ENCODE data around the gene OR2T3. TPM values are rescaled to one million over a fixed set of nuclear protein-coding genes. Genes with fewer than 3 reads are reported as not detected.
"Not testable (repeated sequence)": the region's sequence is repeated elsewhere in the genome, so short reads cannot be mapped to it uniquely, and the experiment has no call there.

OR2T3 gene
- total RNA-seq, 1 donor from 2014 or later, result not detected

GRCh38 chr1:248471154-248471553 lies 2.0 kb upstream of the OR2T3 start:
- DNase-seq (ENCODE audit: low spot score), result no peak

GRCh38 chr1:248472111-248472510 lies 1.0 kb upstream of the OR2T3 start:
- DNase-seq (ENCODE audit: low spot score), result not testable (repeated sequence)

- not testable (repeated sequence) for DNase-seq (ENCODE audit: low spot score)
Observed at GRCh38 chr1:248475660-248476059, 2.5 kb downstream of the OR2T3 start.

DNA sequence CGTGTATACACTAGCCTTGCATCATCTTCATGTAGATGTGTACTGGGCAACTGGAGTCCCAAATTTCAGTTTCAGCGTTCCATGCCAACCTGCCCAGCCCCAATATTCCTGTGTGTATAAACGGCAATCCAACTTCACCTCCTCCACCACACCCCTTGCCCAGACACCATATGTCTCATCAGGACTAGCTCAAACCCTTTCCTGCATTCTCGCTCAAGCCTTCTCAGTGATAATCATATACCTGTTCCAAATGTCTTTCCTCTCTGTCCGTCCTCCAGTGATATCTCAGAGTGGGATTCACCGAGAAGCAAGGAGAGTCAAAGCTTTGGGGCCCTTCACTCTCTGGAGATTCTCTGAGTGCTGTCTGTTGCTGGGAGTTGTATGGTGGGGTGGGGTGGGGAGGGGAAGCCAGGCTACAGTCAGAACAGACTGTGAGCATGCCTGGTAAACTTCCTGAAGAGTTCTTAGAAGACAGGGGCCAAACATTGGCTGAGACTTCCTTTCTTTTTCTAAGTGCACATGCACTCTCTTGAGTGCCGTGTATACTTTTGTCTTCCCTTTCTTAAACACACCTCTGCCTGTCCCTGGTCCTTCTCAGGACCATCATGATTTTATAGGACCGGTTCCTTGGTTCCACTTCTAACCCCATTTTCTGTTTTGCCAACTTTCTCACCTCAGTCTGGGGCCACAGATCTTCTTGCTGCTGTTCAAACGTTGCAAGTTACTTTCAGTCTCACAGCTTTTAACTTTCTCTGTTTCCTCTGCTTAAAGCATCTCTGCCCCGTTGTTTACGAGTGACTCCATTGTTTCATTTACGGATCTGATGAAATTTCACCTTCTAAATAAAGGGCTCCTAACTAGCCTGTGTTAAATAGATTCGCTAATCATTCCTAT lies 8.8 kb downstream of the OR2T3 start:
- not testable (repeated sequence) for DNase-seq (ENCODE audit: low spot score)

DNA sequence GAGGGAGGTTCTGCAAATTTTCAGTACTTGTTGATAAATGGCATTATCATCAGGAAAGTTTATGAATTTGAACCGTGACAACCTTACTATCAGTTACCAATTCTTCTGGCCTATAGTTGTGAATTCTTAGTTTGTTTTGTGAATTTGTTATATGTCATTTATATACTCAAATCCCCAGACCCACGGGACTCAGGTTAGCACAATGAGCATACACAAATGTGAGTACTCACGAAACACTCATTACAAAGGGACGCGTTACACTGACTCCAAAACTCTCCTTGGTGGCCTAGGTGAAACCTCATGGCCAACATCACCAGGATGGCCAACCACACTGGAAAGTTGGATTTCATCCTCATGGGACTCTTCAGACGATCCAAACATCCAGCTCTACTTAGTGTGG lies 15.1 kb downstream of the OR2T3 start, which contains the start of gene OR2T5:
TSS of gene OR2T5 (plus strand) at position 301 of the 400 bp plus-strand sequence. CDS start at position 301, 0 bp downstream.
- DNase-seq (ENCODE audit: low spot score), result not testable (repeated sequence)

DNA sequence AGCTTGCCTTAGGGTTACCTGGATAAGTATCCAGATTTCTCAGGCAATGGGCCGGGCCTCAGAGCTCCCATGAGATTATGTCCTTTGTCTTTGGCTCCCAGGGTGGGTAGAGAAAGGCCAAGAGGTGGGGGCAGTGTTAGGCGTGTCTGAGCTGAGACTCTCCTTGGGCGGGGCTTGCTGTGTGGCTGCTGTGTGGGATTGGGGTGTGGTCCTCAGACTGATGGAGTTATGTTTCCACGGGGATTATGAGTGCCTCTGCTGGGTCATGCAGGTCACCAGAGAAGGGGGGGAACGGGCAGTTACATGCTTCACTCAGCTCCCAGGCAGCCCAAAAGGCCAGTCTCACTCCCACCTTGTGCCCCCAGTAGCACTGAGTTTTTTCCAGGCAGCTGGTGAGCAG lies 23.5 kb downstream of the OR2T3 start:
- not testable (repeated sequence) for DNase-seq (ENCODE audit: low spot score)

DNA sequence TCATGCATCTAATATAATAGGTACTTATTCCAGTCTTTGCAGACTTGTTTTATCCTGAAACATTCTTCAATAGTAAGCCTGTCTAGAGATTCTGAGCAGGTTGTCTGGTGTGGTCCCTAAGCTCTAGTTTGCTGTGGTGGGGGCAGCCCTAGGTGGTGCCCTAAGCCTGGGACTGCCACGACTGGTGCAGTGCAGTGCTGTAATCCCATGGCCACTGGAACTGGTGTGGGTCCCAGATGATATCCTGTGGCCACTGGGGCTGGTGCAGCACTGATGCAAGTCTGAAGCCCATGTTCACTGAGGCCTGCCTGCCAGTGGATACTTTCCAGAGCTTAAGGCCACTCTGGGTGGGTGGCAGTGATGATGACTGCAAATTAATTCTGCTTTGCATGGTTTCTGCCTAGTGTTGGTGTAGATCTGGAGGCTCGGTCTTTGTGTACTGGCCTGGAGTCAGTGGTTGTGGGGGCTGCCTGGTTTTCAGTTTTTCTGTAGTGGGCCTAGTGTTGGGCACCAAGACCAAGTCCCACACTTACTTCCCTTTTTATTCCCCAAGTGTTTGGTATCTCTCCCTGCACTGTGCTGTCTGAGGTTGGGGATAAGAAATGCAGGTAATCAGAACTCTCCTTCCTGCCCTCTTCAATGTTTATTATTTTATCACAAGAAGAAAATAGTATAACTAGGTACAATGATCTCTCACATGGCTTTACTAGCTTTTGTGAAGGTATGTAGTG lies 27.3 kb downstream of the OR2T3 start:
- DNase-seq (ENCODE audit: low spot score), result not testable (repeated sequence)

DNA sequence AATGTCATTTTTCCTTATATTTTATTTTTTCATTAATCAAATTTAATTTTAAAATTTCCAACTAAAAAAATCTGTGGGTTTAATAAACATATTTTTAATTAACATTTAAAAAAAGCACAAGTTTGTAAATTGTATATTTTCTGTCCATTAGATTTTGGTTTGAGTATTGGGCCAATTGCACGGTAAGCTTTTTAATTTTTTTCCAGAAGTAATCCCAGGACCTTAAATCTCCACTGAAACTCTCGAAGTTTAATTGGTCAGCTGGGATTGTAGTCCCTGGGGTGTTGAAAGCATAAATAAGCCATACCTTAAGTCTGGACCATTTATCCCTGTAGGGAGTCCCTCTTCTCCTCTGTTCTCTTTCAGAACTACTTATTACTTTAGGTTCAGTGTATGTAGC lies 34.6 kb downstream of the OR2T3 start, which contains the start of gene OR2G6:
TSS of gene OR2G6 (plus strand) at position 301 of the 400 bp plus-strand sequence. CDS start 13,574 bp downstream, outside the sequence.
- not testable (repeated sequence) for DNase-seq (ENCODE audit: low spot score)

DNA sequence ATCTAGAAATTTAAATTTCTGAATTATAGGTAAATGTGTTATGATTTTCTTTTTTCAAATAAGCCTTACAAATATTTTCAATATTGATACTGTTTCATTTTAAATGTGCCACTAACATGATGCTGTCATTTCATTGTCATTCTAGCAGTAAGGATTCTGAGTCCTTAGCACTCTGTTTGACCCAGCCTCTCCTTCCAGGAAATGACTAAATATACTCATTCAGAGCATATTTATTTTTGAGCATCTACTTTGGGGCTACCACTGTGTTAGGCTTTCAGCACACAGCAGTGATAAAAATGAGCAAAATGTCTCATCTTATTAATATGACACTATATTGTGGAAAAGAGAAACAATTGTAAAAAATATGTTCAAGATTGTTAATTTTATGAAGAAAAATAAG lies 37.1 kb downstream of the OR2T3 start:
- not testable (repeated sequence) for DNase-seq (ENCODE audit: low spot score)

DNA sequence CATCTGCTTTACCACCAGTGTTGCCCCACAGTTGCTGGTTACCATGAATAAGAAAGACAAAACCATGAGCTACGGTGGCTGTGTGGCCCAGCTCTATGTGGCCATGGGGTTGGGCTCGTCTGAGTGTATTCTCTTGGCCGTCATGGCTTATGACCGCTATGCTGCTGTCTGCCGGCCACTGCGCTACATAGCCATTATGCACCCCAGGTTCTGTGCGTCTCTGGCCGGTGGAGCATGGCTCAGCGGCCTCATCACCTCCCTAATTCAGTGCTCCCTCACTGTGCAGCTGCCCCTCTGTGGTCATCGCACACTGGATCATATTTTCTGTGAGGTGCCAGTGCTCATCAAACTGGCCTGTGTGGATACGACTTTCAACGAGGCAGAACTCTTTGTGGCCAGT lies 48.7 kb downstream of the OR2T3 start:
- DNase-seq (ENCODE audit: low spot score), result no peak

Other genes starting within 250 kb of the OR2T3 start
- 5.5 TPM for gene OR2M4, start 241.9 kb upstream of the OR2T3 start, total RNA-seq (ENCODE audit: insufficient read depth, low replicate concordance)
- gene OR2T33, start 195.4 kb upstream of the OR2T3 start, total RNA-seq (ENCODE audit: insufficient read depth, low replicate concordance), result 2.6 TPM
- gene OR2T12, start 169.9 kb upstream of the OR2T3 start, total RNA-seq (ENCODE audit: insufficient read depth, low replicate concordance), result 6.7 TPM
- 3.4 TPM for gene OR2M7, start 148.8 kb upstream of the OR2T3 start, total RNA-seq (ENCODE audit: insufficient read depth, low replicate concordance)
- gene OR14C36, start 124.6 kb upstream of the OR2T3 start, total RNA-seq (ENCODE audit: insufficient read depth, low replicate concordance), result not detected
- gene OR2T4, start 111.7 kb upstream of the OR2T3 start, total RNA-seq (ENCODE audit: insufficient read depth, low replicate concordance), result not detected
- 1.9 TPM for gene OR2T6, start 97.6 kb upstream of the OR2T3 start, total RNA-seq (ENCODE audit: insufficient read depth, low replicate concordance)
- gene OR2T1, start 70.3 kb upstream of the OR2T3 start, total RNA-seq (ENCODE audit: insufficient read depth, low replicate concordance), result 1.4 TPM
- gene OR2T2, start 27.7 kb upstream of the OR2T3 start, total RNA-seq (ENCODE audit: insufficient read depth, low replicate concordance), result not detected
- gene OR2T5, start 15.2 kb downstream of the OR2T3 start, total RNA-seq (ENCODE audit: insufficient read depth, low replicate concordance), result not detected
- gene OR2G6, start 34.7 kb downstream of the OR2T3 start, total RNA-seq (ENCODE audit: insufficient read depth, low replicate concordance), result 2.2 TPM
- 10.8 TPM for gene OR2T29, start 89.4 kb downstream of the OR2T3 start, total RNA-seq (ENCODE audit: insufficient read depth, low replicate concordance)
- not detected for gene OR2T34, start 101.4 kb downstream of the OR2T3 start, total RNA-seq (ENCODE audit: insufficient read depth, low replicate concordance)
- 0.72 TPM for gene OR2T10, start 124.3 kb downstream of the OR2T3 start, total RNA-seq (ENCODE audit: insufficient read depth, low replicate concordance)
- 0.48 TPM for gene OR2T11, start 161.7 kb downstream of the OR2T3 start, total RNA-seq (ENCODE audit: insufficient read depth, low replicate concordance)
- 7.2 TPM for gene OR2T35, start 171.9 kb downstream of the OR2T3 start, total RNA-seq (ENCODE audit: insufficient read depth, low replicate concordance)
- 1.4 TPM for gene OR2T27, start 182.2 kb downstream of the OR2T3 start, total RNA-seq (ENCODE audit: insufficient read depth, low replicate concordance)
- gene OR14I1, start 229.4 kb downstream of the OR2T3 start, total RNA-seq (ENCODE audit: insufficient read depth, low replicate concordance), result not detected

All from umbilical cord (tissue), 2 donors.